B cell (primary cell): ENCODE data around the gene DESI2.
"Not testable (repeated sequence)": the region's sequence is repeated elsewhere in the genome, so short reads cannot be mapped to it uniquely, and the experiment has no call there.

Experiments
- CTCF ChIP-seq: fragments of 200-600 bp; IDR thresholded peaks from one replicate; pipeline ENCODE4 v1.8.0; 2022; ENCODE audit warnings: antibody characterized with exemption, mild to moderate bottlenecking
- EZH2 ChIP-seq: IDR thresholded peaks from 2 replicates; pipeline ENCODE4 v1.6.1; 2012; ENCODE audit warnings: borderline replicate concordance, low read depth, mild to moderate bottlenecking, moderate library complexity, low read length; ENCODE audit not compliant: insufficient read depth, poor library complexity, severe bottlenecking

GRCh38 chr1:244739140-244739539 is 86.2 kb downstream of the DESI2 start:
- not testable (repeated sequence) for TF ChIP-seq CTCF, EZH2
